B cell (primary cell): Measurements from ENCODE around the gene GRID1. TPM values are rescaled to one million over a fixed set of nuclear protein-coding genes. Genes with fewer than 3 reads are reported as not detected.

Experiments
- ATAC-seq: fragments of 200-7000 bp; cut with Tn5 transposase; one replicate; pipeline ENCODE4 v1.10.0; 2021; ENCODE audit warnings: low read depth, mild to moderate bottlenecking, moderate number of reproducible peaks, moderate library complexity
- CTCF ChIA-PET: fragments of 350-600 bp; sonication (Branson Sonifier 250); formaldehyde crosslinking; loops from one replicate; lab custom pipeline; 2021; ENCODE audit warnings: antibody characterized with exemption, inconsistent platforms; lab: Charles Lee
- POLR2A ChIA-PET: fragments of 350-600 bp; sonication (Branson Sonifier 250); formaldehyde crosslinking; loops from one replicate; lab custom pipeline; 2021; ENCODE audit warnings: antibody characterized with exemption; lab: Charles Lee
- DNase-seq: peaks from one replicate; pipeline ENCODE4 v3.0.0; 2013
- H2AFZ ChIP-seq: 2 replicates; pipeline ENCODE4 v1.6.1; 2012; ENCODE audit warnings: mild to moderate bottlenecking, low read depth, low read length; ENCODE audit not compliant: insufficient read depth, poor library complexity, severe bottlenecking
- H3K27ac ChIP-seq, 2 donors: 1 replicate in 1 of 2; 2 replicates in 1 of 2; pipeline ENCODE4 v1.5.1; 2012 to 2013; ENCODE audit warnings: low read length in 2 of 2, mild to moderate bottlenecking in 2 of 2, moderate library complexity in 1 of 2
- H3K27me3 ChIP-seq, 4 experiments: fragments of 200-600 bp in 1 of 4; sonication (generic) in 1 of 4; replicated peaks in 1 of 4; 1 replicate in 2 of 4; 2 replicates in 2 of 4; pipeline versions ENCODE4 v1.6.1 to v1.7.0; 2013 to 2016; ENCODE audit warnings: low read length in 3 of 4, mild to moderate bottlenecking in 2 of 4, mixed read lengths in 1 of 4, moderate library complexity in 1 of 4; ENCODE audit not compliant: insufficient read depth in 4 of 4, control insufficient read depth in 3 of 4; ENCODE audit errors: control extremely low read depth in 1 of 4
- H3K36me3 ChIP-seq, 2 experiments: replicated peaks in 1 of 2; 1 replicate in 1 of 2; 2 replicates in 1 of 2; pipeline versions ENCODE4 v1.6.1 to v1.7.1; 2013; ENCODE audit warnings: low read length in 1 of 2; ENCODE audit not compliant: insufficient read depth in 2 of 2, control insufficient read depth in 1 of 2; ENCODE audit errors: control extremely low read depth in 1 of 2, extremely low read depth in 1 of 2
- H3K4me1 ChIP-seq, 2 donors: fragments of 200-600 bp in 1 of 2; sonication (generic) in 1 of 2; 1 replicate in 1 of 2; 2 replicates in 1 of 2; pipeline versions ENCODE4 v1.5.1 to v1.6.1; 2013 to 2017; ENCODE audit warnings: low read length in 2 of 2; ENCODE audit not compliant: control insufficient read depth in 2 of 2, insufficient read depth in 2 of 2
- H3K4me2 ChIP-seq: replicated peaks from 2 replicates; pipeline ENCODE3; 2012; ENCODE audit warnings: mild to moderate bottlenecking, low read depth, low read length; ENCODE audit not compliant: poor library complexity, severe bottlenecking
- H3K4me3 ChIP-seq, 5 experiments: fragments of 200-600 bp in 1 of 5; sonication (generic) in 1 of 5; 1 replicate in 3 of 5; 2 replicates in 2 of 5; pipeline versions ENCODE4 v1.5.1 to v1.7.0; 2011 to 2016; ENCODE audit warnings: low read length in 4 of 5, mild to moderate bottlenecking in 4 of 5, low read depth in 2 of 5, control low read depth in 1 of 5, moderate library complexity in 1 of 5; ENCODE audit not compliant: insufficient read depth in 1 of 5; ENCODE audit errors: control extremely low read depth in 1 of 5, extremely low read depth in 1 of 5
- H3K79me2 ChIP-seq: fragments of 200-600 bp; sonication (generic); one replicate; pipeline ENCODE4 v1.6.0; 2016; ENCODE audit warnings: low read length; ENCODE audit not compliant: control insufficient read depth, insufficient read depth
- H3K9ac ChIP-seq: fragments of 200-600 bp; sonication (generic); 2 replicates; pipeline ENCODE4 v1.6.1; 2017; ENCODE audit warnings: mild to moderate bottlenecking, low read length, moderate library complexity
- H3K9me3 ChIP-seq, 3 donors: one replicate each; pipeline versions ENCODE4 v1.6.1 to v1.7.1; 2013; ENCODE audit warnings: low read length in 2 of 3; ENCODE audit not compliant: control insufficient read depth in 2 of 3, insufficient read depth in 1 of 3; ENCODE audit errors: control extremely low read depth in 1 of 3
- H4K20me1 ChIP-seq: 2 replicates; pipeline ENCODE4 v1.6.0; 2012; ENCODE audit warnings: mild to moderate bottlenecking, low read length; ENCODE audit not compliant: insufficient read depth, control insufficient read depth, poor library complexity, severe bottlenecking
- H3K27ac Mint-ChIP-seq: one replicate; pipeline ENCODE4 v1.8.0; 2021; ENCODE audit warnings: mixed read lengths
- H3K27me3 Mint-ChIP-seq: one replicate; pipeline ENCODE4 v1.8.0; 2021; ENCODE audit warnings: mixed read lengths
- H3K4me1 Mint-ChIP-seq: one replicate; pipeline ENCODE4 v1.8.0; 2021; ENCODE audit warnings: mixed read lengths
- H3K4me3 Mint-ChIP-seq: one replicate; pipeline ENCODE4 v1.8.0; 2021; ENCODE audit warnings: mixed read lengths
- H3K9me3 Mint-ChIP-seq: one replicate; pipeline ENCODE4 v1.8.0; 2022; ENCODE audit warnings: mixed read lengths; ENCODE audit not compliant: insufficient read depth
- CTCF ChIP-seq: fragments of 200-600 bp; IDR thresholded peaks from one replicate; pipeline ENCODE4 v1.8.0; 2022; ENCODE audit warnings: antibody characterized with exemption, mild to moderate bottlenecking
- EZH2 ChIP-seq: IDR thresholded peaks from 2 replicates; pipeline ENCODE4 v1.6.1; 2012; ENCODE audit warnings: borderline replicate concordance, low read depth, mild to moderate bottlenecking, moderate library complexity, low read length; ENCODE audit not compliant: insufficient read depth, poor library complexity, severe bottlenecking
- WGBS: methylation state at CpG from one replicate; pipeline ENCODE4 v1.1.5; 2013; ENCODE audit warnings: missing lambda C conversion rate; ENCODE audit not compliant: insufficient coverage; 5-methylcytosine and 5-hydroxymethylcytosine counted together
- intact Hi-C: fragments of 100-400 bp; cut with micrococcal nuclease; formaldehyde crosslinking; loops from one replicate; pipeline ENCODE4 v1.10.0; 2022
- polyA plus RNA-seq: library from polyadenylated mRNA; depleted of rRNA; stranded (reverse); fragments of >200 nt; gene quantifications from 2 replicates; pipeline ENCODE4 v1.2.3, GENCODE V29; 2012
- total RNA-seq, 2 donors: library from RNA; stranded (reverse); fragments of 120-200 nt in 1 of 2; gene quantifications; 1 replicate in 1 of 2; 2 replicates in 1 of 2; pipeline versions ENCODE4 v1.2.3 to v1.2.4, GENCODE V29; 2013 to 2022

Gene GRID1
- total and polyA plus RNA-seq, 2 donors (not counting 1 experiment from before 2014, with no cell fraction given), result not detected

- Mint-ChIP-seq H3K9me3 (no peaks in the 10 kb centered on the region), H3K4me3 (no peak overlapping the region), H3K27me3 (peaks cover 52% of the 10 kb centered on the region), H3K27ac (no peak overlapping the region), H3K4me1 (no peaks in the 10 kb centered on the region)
- ChIA-PET CTCF (no interaction called here), POLR2A (no interaction called here)
- no peak for DNase-seq
- Histone ChIP-seq H3K4me2 (no peak overlapping the region), H3K9ac (no peak overlapping the region), H3K27ac (no peak overlapping the region), H2AFZ (no peak overlapping the region), H3K79me2 (no peaks in the 10 kb centered on the region), H3K4me1 (no peaks in the 10 kb centered on the region), H3K36me3 (no peaks in the 10 kb centered on the region), H3K9me3 (peaks cover 0 to 8% (median 0%) of the 10 kb centered on the region in 3 donors), H3K4me3 (no peak overlapping the region), H3K27me3 (peaks cover 0 to 23% (median 0%) of the 10 kb centered on the region in 4 experiments), H4K20me1 (no peaks in the 10 kb centered on the region)
- 94% methylated on average over 2 of the region's 2 CpGs for WGBS
- intact Hi-C loops, result no loop called here
- no peak for ATAC-seq
- no peak for TF ChIP-seq EZH2
- no peak for TF ChIP-seq CTCF
Measured at GRCh38 chr10:85859859-85860258, 506.7 kb downstream of the GRID1 start.

- WGBS, result 100% methylated on average over 2 of the region's 3 CpGs
- no peaks in the 10 kb centered on the region for H3K79me2 ChIP-seq
- no peak overlapping the region for H3K27ac Mint-ChIP-seq
- H3K4me3 ChIP-seq, result no peak overlapping the region
- no peak overlapping the region for H3K4me2 ChIP-seq
- H3K4me1 Mint-ChIP-seq, result no peaks in the 10 kb centered on the region
- no peaks in the 10 kb centered on the region for H3K9me3 Mint-ChIP-seq
- H3K27me3 ChIP-seq, result peaks cover 0 to 23% (median 0%) of the 10 kb centered on the region in 4 experiments
- H4K20me1 ChIP-seq, result no peaks in the 10 kb centered on the region
- H3K4me3 Mint-ChIP-seq, result no peak overlapping the region
- ATAC-seq, result no peak
- ChIA-PET CTCF (no interaction called here), POLR2A (no interaction called here)
- intact Hi-C loops, result no loop called here
- no peaks in the 10 kb centered on the region for H3K4me1 ChIP-seq
- peaks cover 0 to 8% (median 0%) of the 10 kb centered on the region in 3 donors for H3K9me3 ChIP-seq
- no peak overlapping the region for H3K27ac ChIP-seq
- peaks cover 43% of the 10 kb centered on the region for H3K27me3 Mint-ChIP-seq
- H3K9ac ChIP-seq, result no peak overlapping the region
- H3K36me3 ChIP-seq, result no peaks in the 10 kb centered on the region
- no peak for DNase-seq
- TF ChIP-seq CTCF, result no peak
- no peak for TF ChIP-seq EZH2
- H2AFZ ChIP-seq, result no peak overlapping the region
Measured at GRCh38 chr10:85858776-85859515, 507.6 kb downstream of the GRID1 start.
